Epithelial cell of proximal tubule (primary cell): Measurements from ENCODE around the gene TESK2. TPM values are rescaled to one million over a fixed set of nuclear protein-coding genes. Genes with fewer than 3 reads are reported as not detected.

Source experiments
- DNase-seq: peaks from one replicate; pipeline ENCODE4 v3.0.0-alpha.2; 2011; ENCODE audit warnings: low read depth
- H3K4me3 ChIP-seq: 2 replicates; pipeline ENCODE4 v1.5.1; 2011; ENCODE audit warnings: low read depth, mild to moderate bottlenecking, low read length
- CTCF ChIP-seq: conservative IDR thresholded peaks from 2 replicates; pipeline ENCODE4 v1.5.1; 2012; ENCODE audit warnings: low read depth, mild to moderate bottlenecking, low read length
- total RNA-seq: library from RNA; depleted of rRNA; stranded (reverse); fragments of >200 nt; gene quantifications from 2 replicates; pipeline ENCODE4 v1.2.3, GENCODE V29; 2015

The TESK2 gene
- total RNA-seq, 1 donor from 2014 or later: 2.9 TPM

GRCh38 chr1:45348020-45348419, 142.9 kb downstream of the TESK2 start:
- TF ChIP-seq CTCF: no peak
- DNase-seq: peak; percentile 12
- H3K4me3 ChIP-seq: no peak overlapping the region

GRCh38 chr1:45346473-45346872, 144.5 kb downstream of the TESK2 start:
- no peak for DNase-seq
- no peak overlapping the region for H3K4me3 ChIP-seq
- TF ChIP-seq CTCF: no peak

- DNase-seq: no peak
- no peak overlapping the region for H3K4me3 ChIP-seq
- TF ChIP-seq CTCF: no peak
These were observed 145.9 kb downstream of the TESK2 start for GRCh38 chr1:45345014-45345413.

GRCh38 chr1:45344499-45344898, 146.5 kb downstream of the TESK2 start:
- no peak for DNase-seq
- TF ChIP-seq CTCF: no peak
- H3K4me3 ChIP-seq: no peak overlapping the region

GRCh38 chr1:45340816-45341466, 150.0 kb downstream of the TESK2 start:
- no peak for DNase-seq
- TF ChIP-seq CTCF: no peak
- peak overlapping the region; percentile 72 for H3K4me3 ChIP-seq

GRCh38 chr1:45339789-45340558, 151.0 kb downstream of the TESK2 start, which contains the start of the genes MUTYH and TOE1:
Gene MUTYH (minus strand): TSS chr1:45340440. CDS start chr1:45334505, 5,935 bp downstream.
Gene TOE1 (plus strand): TSS chr1:45340170. CDS start chr1:45340253, 83 bp downstream.
- TF ChIP-seq CTCF: no peak
- peak; percentile 56 for DNase-seq
- peak within 1 kb of the TSS; percentile 72 for H3K4me3 ChIP-seq
